ENCODE data around the gene SMCO1.
"Not testable (repeated sequence)": the region's sequence is repeated elsewhere in the genome, so short reads cannot be mapped to it uniquely, and the experiment has no call there.

SMCO1 gene

GRCh38 chr3:196492080-196492479 lies 23.1 kb downstream of the SMCO1 start:
- no peak for DNase-seq (ENCODE audit: low read depth)

GRCh38 chr3:196489747-196490146 lies 25.4 kb downstream of the SMCO1 start:
- DNase-seq (ENCODE audit: low read depth): no peak

- no peak for DNase-seq (ENCODE audit: low read depth)
Measured at GRCh38 chr3:196486263-196486662, 28.9 kb downstream of the SMCO1 start.

GRCh38 chr3:196477678-196478077 lies 37.5 kb downstream of the SMCO1 start:
- DNase-seq (ENCODE audit: low read depth): no peak

- no peak for DNase-seq (ENCODE audit: low read depth)
Measured at GRCh38 chr3:196472286-196472685, 42.9 kb downstream of the SMCO1 start.

- no peak for DNase-seq (ENCODE audit: low read depth)
Measured at GRCh38 chr3:196471551-196471950, 43.6 kb downstream of the SMCO1 start.

- not testable (repeated sequence) for DNase-seq (ENCODE audit: low read depth)
Measured at GRCh38 chr3:196470182-196470581, 45.0 kb downstream of the SMCO1 start.

GRCh38 chr3:196463804-196464203 lies 51.3 kb downstream of the SMCO1 start:
- no peak for DNase-seq (ENCODE audit: low read depth)

- no peak for DNase-seq (ENCODE audit: low read depth)
Measured at GRCh38 chr3:196463478-196463756, 51.7 kb downstream of the SMCO1 start.

GRCh38 chr3:196462680-196463477 lies 52.3 kb downstream of the SMCO1 start:
- not testable (repeated sequence) for DNase-seq (ENCODE audit: low read depth)

- DNase-seq (ENCODE audit: low read depth): no peak
Measured at GRCh38 chr3:196458063-196458462, 57.1 kb downstream of the SMCO1 start.

GRCh38 chr3:196457470-196457869 lies 57.7 kb downstream of the SMCO1 start:
- DNase-seq (ENCODE audit: low read depth): not testable (repeated sequence)

Measured in stimulated activated CD8-positive, alpha-beta memory T cell treated with anti-CD3 and anti-CD28 coated beads, Interleukin-7, amount 100 ng/mL, for 24 hours (primary cell).